NCI-H2196 treated with DMSO at 0.1 percent for 48 hours (cell line): ENCODE results near the gene CPD.
"Not testable (repeated sequence)": the region's sequence is repeated elsewhere in the genome, so short reads cannot be mapped to it uniquely, and the experiment has no call there.

Experiments used
- DNase-seq: peaks from one replicate; lab custom pipeline; 2025; ENCODE audit not compliant: unreplicated experiment; lab: John Stamatoyannopoulos, UW

Gene CPD

DNA sequence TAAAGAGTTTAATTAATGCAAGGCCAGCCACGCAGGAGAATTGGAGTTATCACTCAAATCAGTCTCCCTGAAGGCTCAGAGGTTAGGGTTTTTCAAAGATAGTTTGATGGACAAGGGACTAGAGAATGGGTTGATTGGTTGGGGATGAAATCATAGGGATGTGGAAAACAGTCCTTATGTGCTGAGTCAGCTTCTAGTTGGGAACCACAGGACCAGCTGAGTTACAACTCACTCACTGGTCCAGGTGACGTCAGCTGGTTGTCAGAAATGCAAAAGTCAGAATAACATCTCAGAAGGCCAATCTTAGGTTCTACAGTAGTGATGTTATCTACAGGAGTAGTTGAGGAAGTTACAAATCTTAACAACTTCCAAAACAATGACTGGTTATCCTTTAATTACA is 47.6 kb downstream of the CPD start:
- no peak for DNase-seq

DNA sequence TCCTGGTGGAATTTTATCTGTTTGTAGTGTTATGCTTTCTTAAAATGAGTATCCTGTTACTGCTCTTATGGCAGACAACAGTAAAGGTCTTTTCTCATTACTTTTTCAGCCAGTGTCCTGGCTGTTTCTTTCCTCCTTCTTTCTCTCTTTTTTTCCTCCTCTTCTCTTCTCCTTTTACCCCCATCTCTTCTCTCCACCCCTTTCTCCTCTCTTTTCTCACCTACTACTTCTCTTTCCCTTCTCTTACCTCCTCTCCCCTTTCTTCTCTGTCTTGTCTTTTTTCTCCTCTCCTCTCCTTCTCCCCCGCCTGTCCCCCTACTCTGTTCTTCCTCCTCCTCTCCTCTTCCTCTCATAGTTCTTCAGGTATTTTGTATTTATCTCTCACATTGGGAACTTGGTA is 48.9 kb downstream of the CPD start:
- no peak for DNase-seq

DNA sequence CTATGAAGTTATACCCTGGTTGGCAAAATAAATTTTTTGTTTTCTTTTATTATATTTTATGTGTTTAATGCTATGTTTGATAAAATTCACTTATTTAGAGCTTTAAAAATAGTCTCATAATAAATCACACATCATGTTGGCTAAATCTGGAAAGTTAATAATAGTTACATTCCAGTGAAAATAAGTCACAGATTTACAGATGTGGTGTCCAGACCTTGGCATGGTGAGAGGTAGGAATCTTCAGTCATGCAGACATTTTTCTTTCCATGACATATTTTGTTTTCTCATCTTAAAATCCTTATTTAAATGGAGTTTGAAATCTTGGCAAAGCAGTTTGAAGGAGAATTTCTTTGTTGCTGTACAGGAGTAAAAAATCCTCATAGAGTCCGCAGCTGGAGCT is 50.4 kb downstream of the CPD start:
- DNase-seq: no peak

GRCh38 chr17:30433514-30433913 is 54.8 kb downstream of the CPD start:
- peak; percentile 36 for DNase-seq

GRCh38 chr17:30436729-30437128 is 58.0 kb downstream of the CPD start:
- no peak for DNase-seq

DNA sequence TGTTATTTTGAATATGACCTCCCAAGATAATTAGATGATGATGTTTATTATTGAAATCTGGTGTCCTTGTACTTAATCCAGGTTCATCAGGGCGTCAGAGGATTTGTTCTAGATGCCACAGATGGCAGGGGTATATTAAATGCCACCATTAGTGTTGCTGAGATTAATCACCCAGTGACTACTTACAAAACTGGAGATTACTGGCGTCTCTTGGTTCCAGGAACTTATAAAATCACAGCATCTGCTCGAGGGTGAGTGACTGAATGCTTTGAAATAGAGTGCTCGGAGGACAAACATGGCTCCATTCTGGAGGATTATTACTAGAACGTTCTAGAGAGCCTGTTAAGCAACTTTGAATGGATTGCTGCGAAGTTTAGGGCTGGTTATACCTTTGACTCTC is 65.0 kb downstream of the CPD start:
- no peak for DNase-seq

- not testable (repeated sequence) for DNase-seq
Measured at GRCh38 chr17:30446640-30447039, 67.9 kb downstream of the CPD start.

DNA sequence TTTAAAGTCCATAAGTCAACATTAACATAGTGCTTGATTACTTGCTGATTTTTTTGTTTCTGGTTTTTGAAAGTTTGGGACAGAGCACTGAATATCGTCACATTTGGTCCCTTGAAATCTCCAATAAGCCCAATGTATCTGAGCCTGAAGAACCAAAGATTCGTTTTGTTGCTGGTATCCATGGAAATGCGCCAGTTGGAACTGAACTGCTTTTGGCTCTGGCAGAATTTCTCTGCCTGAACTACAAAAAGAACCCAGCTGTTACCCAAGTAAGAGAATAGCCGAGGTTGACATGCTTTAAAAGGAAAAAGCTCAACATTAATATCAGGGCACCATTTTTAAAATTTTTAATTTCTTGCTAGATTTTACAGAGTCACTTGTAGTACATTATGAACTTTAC is 70.8 kb downstream of the CPD start:
- DNase-seq: no peak

DNA sequence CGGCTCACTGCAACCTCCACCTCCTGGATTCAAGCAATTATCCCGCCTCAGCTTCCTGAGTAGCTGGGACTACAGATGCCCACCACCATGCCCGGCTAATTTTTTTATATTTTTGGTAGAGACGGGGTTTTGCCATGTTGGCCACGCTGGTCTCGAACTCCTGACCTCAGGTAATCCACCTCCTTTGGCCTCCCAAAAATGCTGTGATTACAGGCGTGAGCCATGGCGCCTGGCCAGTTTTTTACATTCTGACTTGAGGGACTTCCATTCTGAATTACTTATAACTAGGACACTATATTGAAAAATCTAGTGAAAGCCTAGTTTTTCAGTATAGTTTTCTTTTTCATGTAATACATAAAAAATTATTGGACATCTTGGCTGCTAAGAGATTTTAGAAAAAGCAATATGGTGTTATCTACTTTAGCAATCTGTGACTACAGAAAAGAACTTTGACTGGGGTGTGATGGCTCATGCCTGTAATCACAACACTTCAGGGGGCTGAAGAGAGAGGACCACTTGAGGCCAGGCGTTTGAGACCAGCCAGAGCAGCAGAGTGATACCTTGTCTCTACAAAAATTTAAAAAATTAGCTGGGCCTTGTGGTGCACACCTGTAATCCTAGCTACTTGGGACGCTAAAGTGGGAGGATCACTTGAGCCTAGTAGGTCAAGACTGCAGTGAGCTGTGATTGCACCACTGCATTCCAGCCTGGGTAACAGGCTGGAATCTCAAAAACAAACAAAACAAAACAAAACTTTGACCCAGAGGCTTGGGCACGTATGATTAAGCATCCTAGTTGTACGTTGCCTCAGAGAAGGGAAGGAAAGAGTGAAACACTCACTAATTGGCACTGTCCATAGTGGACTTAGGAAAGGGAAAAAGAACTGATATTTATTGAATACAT is 71.6 kb downstream of the CPD start:
- no peak for DNase-seq

DNA sequence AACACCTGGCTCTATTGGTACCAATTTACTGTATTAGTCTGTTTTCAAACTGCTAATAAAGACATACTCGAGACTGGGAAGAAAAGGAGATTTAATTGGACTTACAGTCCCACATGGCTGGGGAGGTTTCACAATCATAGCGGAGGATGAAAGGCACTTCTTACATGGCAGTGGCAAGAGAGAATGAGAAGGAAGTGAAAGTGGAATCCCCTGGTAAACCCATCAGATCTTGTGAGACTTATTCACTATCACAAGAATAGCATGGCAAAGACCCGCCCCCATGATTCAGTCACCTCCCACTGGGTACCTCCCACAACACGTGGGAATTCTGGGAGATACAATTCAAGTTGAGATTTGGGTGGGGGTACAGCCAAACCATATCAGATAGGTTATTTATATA is 75.9 kb downstream of the CPD start:
- no peak for DNase-seq

DNA sequence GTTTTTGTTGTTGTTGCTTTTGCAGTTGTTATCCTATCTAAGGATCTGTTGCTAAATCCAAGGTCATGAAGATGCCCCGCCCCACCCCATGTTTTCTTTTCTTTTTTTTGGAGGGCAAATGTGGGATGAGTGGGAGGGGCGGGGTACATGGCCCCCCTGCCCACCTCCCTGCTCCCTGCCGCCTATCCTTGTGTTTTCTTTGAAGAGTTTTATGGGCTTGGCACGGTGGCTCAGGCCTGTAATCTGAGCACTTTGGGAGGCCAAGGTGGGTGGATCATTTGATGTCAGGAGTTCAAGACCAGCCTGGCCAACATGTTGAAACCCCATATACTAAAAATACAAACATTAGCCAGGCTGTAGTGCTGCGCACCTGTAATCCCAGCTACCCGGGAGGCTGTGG is 79.6 kb downstream of the CPD start:
- DNase-seq: no peak

GRCh38 chr17:30458797-30459413 is 80.2 kb downstream of the CPD start:
- DNase-seq: not testable (repeated sequence)

- DNase-seq: no peak
Measured at GRCh38 chr17:30468465-30468864, 89.7 kb downstream of the CPD start.

DNA sequence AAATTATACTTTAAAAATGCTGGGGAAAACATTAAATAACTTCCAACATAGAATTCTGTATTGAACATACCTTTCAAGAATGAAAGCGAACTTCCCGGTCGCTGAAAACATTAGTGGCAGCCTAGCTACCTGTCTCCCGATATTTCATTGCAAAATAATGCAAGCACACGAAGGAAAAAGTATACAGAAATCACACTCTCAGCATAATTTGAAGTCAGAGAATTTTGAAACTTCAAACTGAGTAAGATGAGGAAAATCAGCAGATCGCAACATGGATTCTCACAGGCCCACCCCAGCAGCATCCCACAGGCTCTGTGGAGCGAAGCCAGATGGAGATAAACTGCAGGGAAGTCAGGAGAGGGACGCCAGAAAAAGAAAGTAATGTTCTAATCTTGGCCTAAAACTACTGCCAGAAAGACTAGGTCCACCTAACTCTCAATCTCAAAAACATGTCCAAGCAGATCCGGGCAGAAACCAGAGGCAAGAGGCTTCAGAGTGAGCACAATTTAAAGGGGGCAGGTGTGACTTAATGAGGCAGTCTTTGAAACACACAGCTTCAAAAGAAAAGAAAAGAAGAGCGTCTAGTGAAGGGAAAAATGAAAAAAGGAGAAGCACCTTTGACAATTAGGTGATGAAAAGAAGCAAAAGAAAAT is 93.6 kb downstream of the CPD start:
- DNase-seq: no peak

DNA sequence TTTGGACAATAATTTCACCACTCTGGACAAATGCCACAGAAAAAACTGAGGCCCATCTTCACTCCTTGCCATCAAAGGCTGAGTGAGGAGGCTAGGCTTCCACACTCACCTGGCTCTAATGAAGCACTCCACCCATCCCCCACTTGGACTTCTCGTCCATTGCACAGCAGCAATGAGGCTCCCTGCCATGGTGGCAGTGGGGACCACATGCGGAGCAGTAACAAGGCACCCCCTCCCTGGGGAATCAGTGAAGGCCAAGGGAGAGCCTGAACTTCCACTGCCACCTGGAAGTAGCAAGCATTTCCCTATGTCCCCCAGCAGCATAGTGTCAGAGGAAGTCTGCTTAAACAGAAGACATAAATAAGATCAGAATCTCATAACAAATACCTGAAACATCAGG is 96.5 kb downstream of the CPD start:
- DNase-seq: no peak

DNA sequence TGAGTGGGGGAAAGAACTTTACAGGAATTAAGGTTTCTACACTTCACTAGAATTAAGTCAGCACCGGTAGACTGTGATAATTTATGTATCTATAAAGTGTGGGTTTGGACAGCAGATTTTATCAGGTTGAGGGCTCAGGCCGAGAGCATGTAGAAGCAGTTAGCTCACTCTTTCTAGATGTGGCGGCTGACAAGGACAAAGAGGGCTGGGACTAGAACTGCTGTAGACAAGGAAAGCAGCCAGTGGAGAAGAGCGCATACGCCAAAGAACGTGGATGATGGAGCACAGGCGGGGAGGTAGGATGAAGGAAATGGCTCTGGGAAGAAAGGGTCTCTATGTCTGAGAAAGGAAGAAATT is 98.0 kb downstream of the CPD start:
- DNase-seq: no peak

GRCh38 chr17:30477083-30477773 is 98.5 kb downstream of the CPD start, which contains the start of gene GOSR1:
TSS of gene GOSR1 (plus strand) at chr17:30477408. CDS start at chr17:30477434, 26 bp downstream.
- DNase-seq: peak; percentile 66

- no peak for DNase-seq
Measured at GRCh38 chr17:30477774-30478115, 99.0 kb downstream of the CPD start.

- DNase-seq: no peak
Measured at GRCh38 chr17:30482555-30482954, 103.8 kb downstream of the CPD start.

DNA sequence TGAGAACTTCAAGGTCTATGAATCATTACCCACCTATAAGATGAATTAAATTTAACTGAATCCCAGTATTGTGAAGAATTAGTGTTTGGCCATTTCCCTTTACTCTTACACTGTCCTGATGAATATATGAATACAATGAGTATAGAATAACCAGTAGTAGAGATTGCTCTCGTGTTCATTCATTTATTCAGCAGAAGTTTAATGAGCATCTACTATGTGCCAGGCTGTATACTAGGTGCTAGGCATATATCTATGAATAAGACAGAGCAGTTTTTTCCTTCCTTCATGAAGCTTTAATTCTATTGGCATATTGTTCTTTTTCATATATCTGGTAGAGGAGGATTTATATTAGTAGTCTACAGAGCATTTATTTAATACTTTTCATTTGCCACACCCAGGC is 104.4 kb downstream of the CPD start:
- DNase-seq: no peak

- no peak for DNase-seq
Measured at GRCh38 chr17:30493780-30494179, 115.1 kb downstream of the CPD start.

GRCh38 chr17:30495586-30495985 is 116.9 kb downstream of the CPD start:
- DNase-seq: no peak
